Activated CD8-positive, alpha-beta T cell treated with anti-CD3 and anti-CD28 coated beads for 36 hours (primary cell): ENCODE results near the gene GRM4. TPM values are rescaled to one million over a fixed set of nuclear protein-coding genes. Genes with fewer than 3 reads are reported as not detected.

Experiments
- ATAC-seq: fragments of 200-7000 bp; cut with Tn5 transposase; one replicate; pipeline ENCODE4 v1.10.0; 2021; ENCODE audit warnings: mild to moderate bottlenecking, moderate library complexity
- CTCF ChIA-PET: fragments of 350-600 bp; sonication (Branson Sonifier 250); formaldehyde crosslinking; loops from one replicate; lab custom pipeline; 2021; ENCODE audit warnings: antibody characterized with exemption; lab: Charles Lee
- POLR2A ChIA-PET: fragments of 350-600 bp; sonication (Branson Sonifier 250); formaldehyde crosslinking; loops from one replicate; lab custom pipeline; 2021; ENCODE audit warnings: antibody characterized with exemption; lab: Charles Lee
- DNase-seq: peaks from one replicate; pipeline ENCODE4 v3.0.0-alpha.2; 2020
- H3K27ac Mint-ChIP-seq: one replicate; pipeline ENCODE4 v1.8.0; 2021; ENCODE audit warnings: mild to moderate bottlenecking, mixed read lengths
- H3K27me3 Mint-ChIP-seq: one replicate; pipeline ENCODE4 v1.8.0; 2021; ENCODE audit warnings: mixed read lengths
- H3K36me3 Mint-ChIP-seq: one replicate; pipeline ENCODE4 v1.8.0; 2021; ENCODE audit warnings: low read depth, mixed read lengths
- H3K4me1 Mint-ChIP-seq: one replicate; pipeline ENCODE4 v1.8.0; 2021; ENCODE audit warnings: low read depth, mixed read lengths
- H3K4me3 Mint-ChIP-seq: one replicate; pipeline ENCODE4 v1.8.0; 2021; ENCODE audit warnings: mild to moderate bottlenecking, moderate library complexity, mixed read lengths
- H3K9me3 Mint-ChIP-seq: one replicate; pipeline ENCODE4 v1.8.0; 2021; ENCODE audit warnings: mixed read lengths
- CTCF ChIP-seq: fragments of 200-600 bp; IDR thresholded peaks from one replicate; pipeline ENCODE4 v1.8.0; 2022; ENCODE audit warnings: antibody characterized with exemption, mild to moderate bottlenecking
- intact Hi-C: fragments of 100-400 bp; cut with micrococcal nuclease; formaldehyde crosslinking; loops from one replicate; pipeline ENCODE4 v1.10.0; 2022
- total RNA-seq, 2 experiments: library from RNA; stranded (reverse); gene quantifications; one replicate each; pipeline ENCODE4 v1.2.3, GENCODE V29; 2021

GRM4 gene
- total RNA-seq, 2 experiments from 2014 or later: 0.11 to 0.14 TPM

- no peaks in the 10 kb centered on the region for H3K4me1 Mint-ChIP-seq
- no peaks in the 10 kb centered on the region for H3K36me3 Mint-ChIP-seq
- intact Hi-C loops: no loop called here
- ChIA-PET CTCF (no interaction called here), POLR2A (no interaction called here)
- no peak for TF ChIP-seq CTCF
- no peak overlapping the region for H3K4me3 Mint-ChIP-seq
- no peak overlapping the region for H3K27ac Mint-ChIP-seq
- ATAC-seq: no peak
- H3K27me3 Mint-ChIP-seq: peaks cover 3% of the 10 kb centered on the region
- DNase-seq: no peak
- no peaks in the 10 kb centered on the region for H3K9me3 Mint-ChIP-seq
Observed at GRCh38 chr6:33989016-33989854, 156.7 kb downstream of the GRM4 start.

GRCh38 chr6:33988121-33989015, 157.5 kb downstream of the GRM4 start:
- intact Hi-C loops: no loop called here
- H3K27me3 Mint-ChIP-seq: peaks cover 3% of the 10 kb centered on the region
- ChIA-PET POLR2A (interaction anchor here (0.6 kb wide), 1 partner anchor 124 kb away, joined by 4 read pairs; no protein-coding TSS in a partner anchor), CTCF (no interaction called here)
- H3K9me3 Mint-ChIP-seq: no peaks in the 10 kb centered on the region
- H3K4me1 Mint-ChIP-seq: no peaks in the 10 kb centered on the region
- no peak for TF ChIP-seq CTCF
- H3K36me3 Mint-ChIP-seq: no peaks in the 10 kb centered on the region
- no peak overlapping the region for H3K4me3 Mint-ChIP-seq
- ATAC-seq (no peak), DNase-seq (no peak)
- no peak overlapping the region for H3K27ac Mint-ChIP-seq

GRCh38 chr6:33987531-33988021, 158.3 kb downstream of the GRM4 start:
- H3K36me3 Mint-ChIP-seq: no peaks in the 10 kb centered on the region
- CTCF ChIA-PET: no interaction called here

GRCh38 chr6:33985947-33986346, 159.9 kb downstream of the GRM4 start:
- Mint-ChIP-seq H3K27me3 (no peaks in the 10 kb centered on the region), H3K9me3 (no peaks in the 10 kb centered on the region), H3K36me3 (no peaks in the 10 kb centered on the region), H3K4me1 (no peaks in the 10 kb centered on the region), H3K4me3 (no peak overlapping the region), H3K27ac (no peak overlapping the region)
- ATAC-seq (no peak), DNase-seq (no peak)
- CTCF ChIA-PET: interaction anchor here (0.6 to 1.2 kb wide), 2 partner anchors 27 to 81 kb away, joined by 3 read pairs; no protein-coding TSS in a partner anchor
- POLR2A ChIA-PET: no interaction called here
- no peak for TF ChIP-seq CTCF
- intact Hi-C loops: no loop called here

More at GRCh38 chr6:33987531-33988021, 158.3 kb downstream of the GRM4 start:
- Mint-ChIP-seq H3K27ac (no peak overlapping the region), H3K27me3 (no peaks in the 10 kb centered on the region), H3K9me3 (no peaks in the 10 kb centered on the region), H3K4me3 (no peak overlapping the region), H3K4me1 (no peaks in the 10 kb centered on the region)
- ATAC-seq (no peak), DNase-seq (no peak)
- POLR2A ChIA-PET: interaction anchor here (0.6 kb wide), 1 partner anchor 1436 kb away, joined by 3 read pairs; no protein-coding TSS in a partner anchor
- intact Hi-C loops: no loop called here
- TF ChIP-seq CTCF: no peak
